ENCODE measurements around the gene SACM1L. TPM values are rescaled to one million over a fixed set of nuclear protein-coding genes. Genes with fewer than 3 reads are reported as not detected.
"Not testable (repeated sequence)": the region's sequence is repeated elsewhere in the genome, so short reads cannot be mapped to it uniquely, and the experiment has no call there.

The SACM1L gene
- total RNA-seq, 4 donors from 2014 or later: 7.7 to 28.7 (median 9.1) TPM

DNA sequence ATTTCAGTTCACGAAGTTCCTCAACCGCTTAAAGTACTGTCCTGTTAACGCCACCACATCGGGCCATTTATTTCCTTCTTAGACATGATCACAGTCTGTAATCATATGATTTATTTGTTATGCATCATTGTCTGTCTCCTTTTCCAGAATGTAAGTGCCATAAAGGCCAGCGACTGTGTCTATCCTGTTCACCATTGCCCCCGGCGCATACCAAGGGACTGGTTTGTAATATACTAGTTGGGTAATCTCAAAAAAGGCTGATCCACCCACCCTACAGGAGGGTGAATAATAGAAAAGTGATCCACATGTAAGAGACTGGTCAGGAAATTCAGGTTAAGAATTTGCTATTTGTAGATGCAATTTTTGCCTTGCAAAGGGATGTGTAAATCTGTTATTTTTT, 65.3 kb downstream of the SACM1L start:
- intact Hi-C loops (cut with DNase I; ENCODE audit: low total_unique reads): no loop called here
- in situ Hi-C loops (cut with MboI; ENCODE audit: low sequenced_read_pairs in 4 of 4): loop anchor here (10.0 to 25.0 kb wide), 4 partner anchors 158 to 333 kb away; no protein-coding TSS in a partner anchor

DNA sequence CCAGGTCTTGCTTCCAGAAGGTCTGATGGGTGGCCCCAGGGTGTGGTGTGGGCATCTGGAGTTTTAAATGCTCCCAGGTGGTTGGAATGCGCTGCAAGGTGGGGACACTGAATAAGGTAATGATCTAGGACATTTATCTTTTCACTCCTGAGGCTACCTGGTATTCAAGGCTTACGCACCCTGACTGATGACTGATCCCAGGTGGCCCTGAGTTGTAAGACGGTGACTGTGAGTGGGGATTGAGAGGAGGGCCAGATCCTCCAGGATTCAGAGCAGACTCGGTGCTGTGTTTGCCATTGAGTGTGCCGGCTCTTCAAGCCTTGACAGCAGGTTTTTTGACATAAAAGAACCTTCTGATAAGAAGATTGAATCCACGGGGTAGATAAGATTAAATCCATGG, 66.9 kb downstream of the SACM1L start:
- Histone ChIP-seq H3K27ac (no peak overlapping the region), H3K36me3 (no peaks in the 10 kb centered on the region), H3K4me3 (no peak overlapping the region), H3K4me1 (no peaks in the 10 kb centered on the region), H3K27me3 (no peaks in the 10 kb centered on the region), H3K9me3 (no peaks in the 10 kb centered on the region)
- ATAC-seq: no peak
- intact Hi-C loops (cut with DNase I; ENCODE audit: low total_unique reads): no loop called here
- in situ Hi-C loops (cut with MboI; ENCODE audit: low sequenced_read_pairs in 4 of 4): loop anchor here (10.0 to 25.0 kb wide), 4 partner anchors 156 to 331 kb away; no protein-coding TSS in a partner anchor
- DNase-seq: no peak
- TF ChIP-seq POLR2A (IDR thresholded peaks at IDR 0.05): no peak
- TF ChIP-seq, protein P1, sequence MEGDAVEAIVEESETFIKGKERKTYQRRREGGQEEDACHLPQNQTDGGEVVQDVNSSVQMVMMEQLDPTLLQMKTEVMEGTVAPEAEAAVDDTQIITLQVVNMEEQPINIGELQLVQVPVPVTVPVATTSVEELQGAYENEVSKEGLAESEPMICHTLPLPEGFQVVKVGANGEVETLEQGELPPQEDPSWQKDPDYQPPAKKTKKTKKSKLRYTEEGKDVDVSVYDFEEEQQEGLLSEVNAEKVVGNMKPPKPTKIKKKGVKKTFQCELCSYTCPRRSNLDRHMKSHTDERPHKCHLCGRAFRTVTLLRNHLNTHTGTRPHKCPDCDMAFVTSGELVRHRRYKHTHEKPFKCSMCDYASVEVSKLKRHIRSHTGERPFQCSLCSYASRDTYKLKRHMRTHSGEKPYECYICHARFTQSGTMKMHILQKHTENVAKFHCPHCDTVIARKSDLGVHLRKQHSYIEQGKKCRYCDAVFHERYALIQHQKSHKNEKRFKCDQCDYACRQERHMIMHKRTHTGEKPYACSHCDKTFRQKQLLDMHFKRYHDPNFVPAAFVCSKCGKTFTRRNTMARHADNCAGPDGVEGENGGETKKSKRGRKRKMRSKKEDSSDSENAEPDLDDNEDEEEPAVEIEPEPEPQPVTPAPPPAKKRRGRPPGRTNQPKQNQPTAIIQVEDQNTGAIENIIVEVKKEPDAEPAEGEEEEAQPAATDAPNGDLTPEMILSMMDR (IDR thresholded peaks at IDR 0.05 in 4 of 5, conservative IDR thresholded peaks at IDR 0.05 in 1 of 5): no peak

More for the DNA sequence above, 65.3 kb downstream of the SACM1L start:
- Histone ChIP-seq H3K4me3 (no peak overlapping the region), H3K9me3 (no peaks in the 10 kb centered on the region), H3K27ac (no peak overlapping the region), H3K27me3 (no peaks in the 10 kb centered on the region), H3K4me1 (no peaks in the 10 kb centered on the region), H3K36me3 (no peaks in the 10 kb centered on the region)
- TF ChIP-seq, protein P1 (IDR thresholded peaks at IDR 0.05 in 4 of 5, conservative IDR thresholded peaks at IDR 0.05 in 1 of 5): no peak
- no peak for TF ChIP-seq POLR2A (IDR thresholded peaks at IDR 0.05)
- ATAC-seq (no peak), DNase-seq (no peak)

DNA sequence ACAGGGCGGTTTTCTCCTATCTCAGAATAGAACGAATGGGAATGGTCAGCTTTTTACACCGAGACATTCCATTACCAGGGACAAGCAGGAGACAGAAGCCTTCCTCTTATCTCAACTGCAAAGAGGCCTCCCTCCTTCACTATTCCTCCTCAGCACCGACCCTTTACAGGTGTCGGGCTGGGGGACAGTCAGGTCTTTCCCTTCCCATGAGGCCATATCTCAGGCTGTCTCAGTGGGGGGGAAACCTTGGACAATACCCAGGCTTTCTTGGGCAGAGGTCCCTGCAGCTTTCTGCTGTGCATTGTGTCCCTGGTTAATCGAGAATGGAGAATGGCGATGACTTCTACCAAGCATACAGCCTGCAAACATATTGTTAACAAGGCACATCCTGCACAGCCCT, 67.9 kb downstream of the SACM1L start:
- H3K36me3 ChIP-seq; H3K4me3 ChIP-seq; intact Hi-C loops (cut with DNase I; ENCODE audit: low total_unique reads); DNase-seq; H3K27me3 ChIP-seq; H3K9me3 ChIP-seq; H3K4me1 ChIP-seq; ATAC-seq; H3K27ac ChIP-seq: not testable (repeated sequence)
- in situ Hi-C loops (cut with MboI; ENCODE audit: low sequenced_read_pairs in 4 of 4): loop anchor here (10.0 to 25.0 kb wide), 4 partner anchors 155 to 330 kb away; no protein-coding TSS in a partner anchor

DNA sequence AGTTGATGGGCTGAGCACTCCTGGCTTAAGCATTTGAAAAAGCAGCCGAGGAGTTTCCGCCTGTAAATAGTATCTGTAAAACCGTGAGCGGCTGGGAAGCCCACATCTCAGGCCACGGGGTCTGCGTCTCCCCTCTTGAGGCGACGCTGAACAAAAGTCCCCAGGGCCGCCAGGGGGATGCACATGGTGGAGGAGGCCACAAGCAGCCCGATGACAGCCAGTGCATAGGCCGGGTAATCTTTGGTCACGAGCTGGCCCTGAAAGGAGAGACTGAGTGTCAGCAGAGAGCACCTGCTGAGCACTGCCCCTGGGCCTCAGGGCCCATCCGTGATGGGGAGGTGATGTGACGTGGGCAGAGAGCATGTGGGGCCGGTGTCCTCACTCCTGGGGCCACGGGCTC, 69.7 kb downstream of the SACM1L start:
- Histone ChIP-seq H3K9me3 (no peaks in the 10 kb centered on the region), H3K27me3 (no peaks in the 10 kb centered on the region), H3K27ac (no peak overlapping the region), H3K4me3 (no peak overlapping the region), H3K4me1 (no peaks in the 10 kb centered on the region), H3K36me3 (no peaks in the 10 kb centered on the region)
- no peak for DNase-seq
- intact Hi-C loops (cut with DNase I; ENCODE audit: low total_unique reads) (no loop called here), in situ Hi-C loops (cut with MboI; ENCODE audit: low sequenced_read_pairs in 4 of 4) (loop anchor here (10.0 to 25.0 kb wide), 4 partner anchors 153 to 328 kb away; no protein-coding TSS in a partner anchor)
- TF ChIP-seq, protein P1 (IDR thresholded peaks at IDR 0.05 in 4 of 5, conservative IDR thresholded peaks at IDR 0.05 in 1 of 5): no peak
- no peak for ATAC-seq

DNA sequence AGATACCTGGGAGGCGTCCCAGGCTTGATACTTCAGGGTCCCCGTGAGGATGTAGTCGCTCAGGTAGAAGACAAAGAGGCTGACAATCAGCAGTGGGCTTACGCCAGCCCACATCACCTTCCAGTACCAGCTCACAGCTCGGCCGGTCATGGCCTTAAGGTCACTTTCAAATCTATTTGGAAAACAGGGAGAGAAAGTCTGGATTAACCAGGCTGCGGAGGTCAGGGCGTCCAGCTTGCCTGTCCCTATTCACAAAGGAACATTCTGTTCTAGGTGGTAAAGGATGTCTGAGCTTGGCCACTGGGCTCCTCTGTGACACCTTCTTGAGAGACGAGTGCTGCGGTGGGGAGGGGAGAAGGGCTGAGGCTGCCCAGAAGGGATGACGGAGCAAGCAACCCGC, 70.7 kb downstream of the SACM1L start:
- Histone ChIP-seq H3K36me3 (no peaks in the 10 kb centered on the region), H3K9me3 (no peaks in the 10 kb centered on the region), H3K27ac (no peak overlapping the region), H3K27me3 (no peaks in the 10 kb centered on the region), H3K4me3 (no peak overlapping the region), H3K4me1 (no peaks in the 10 kb centered on the region)
- in situ Hi-C loops (cut with MboI; ENCODE audit: low sequenced_read_pairs in 4 of 4) (loop anchor here (5.0 to 25.0 kb wide), 6 partner anchors 72 to 327 kb away; no protein-coding TSS in a partner anchor), intact Hi-C loops (cut with DNase I; ENCODE audit: low total_unique reads) (loop anchor here (2.0 kb wide), 2 partner anchors 147 to 319 kb away; no protein-coding TSS in a partner anchor)
- ATAC-seq (no peak), DNase-seq (no peak)
- TF ChIP-seq POLR2A (IDR thresholded peaks at IDR 0.05): no peak
- TF ChIP-seq, protein P1 (IDR thresholded peaks at IDR 0.05 in 4 of 5, conservative IDR thresholded peaks at IDR 0.05 in 1 of 5): no peak
